PFSK-1 (cell line): ENCODE measurements around the gene ATP10A.

ENCODE experiments used
- POLR2AphosphoS5 ChIP-seq: IDR thresholded peaks from 2 replicates; pipeline ENCODE4 v1.6.1; 2012; ENCODE audit warnings: low read depth, mild to moderate bottlenecking, control low read depth, low read length, moderate library complexity
- REST ChIP-seq, 2 experiments: IDR thresholded peaks; 2 replicates each; pipeline versions ENCODE4 v1.6.1 to v1.8.0; 2011 to 2012; ENCODE audit warnings: low read depth in 2 of 2, low read length in 2 of 2, control low read depth in 1 of 2, inconsistent platforms in 1 of 2, mild to moderate bottlenecking in 1 of 2, moderate library complexity in 1 of 2; ENCODE audit not compliant: insufficient read depth in 1 of 2
- SIN3A ChIP-seq: IDR thresholded peaks from 2 replicates; pipeline ENCODE4 v1.6.1; 2012; ENCODE audit warnings: mild to moderate bottlenecking, low read length, moderate library complexity, borderline replicate concordance; ENCODE audit not compliant: insufficient read depth
- TAF1 ChIP-seq: IDR thresholded peaks from 2 replicates; pipeline ENCODE4 v1.6.1; 2012; ENCODE audit warnings: low read length, control low read depth, borderline replicate concordance; ENCODE audit not compliant: insufficient read depth

- TF ChIP-seq TAF1, result no peak
- TF ChIP-seq POLR2AphosphoS5, result no peak
- TF ChIP-seq REST (IDR thresholded peaks at IDR 0.05; ENCODE audit: insufficient read depth in 1 of 2, low read depth in 2 of 2, low read length in 2 of 2), result no peak
- TF ChIP-seq SIN3A, result no peak
Measured at GRCh38 chr15:25912035-25912434, 48.9 kb upstream of the ATP10A start.
